SH-SY5Y (cell line): ENCODE results near the gene PWWP2B.
A peak's percentile ranks its signal among the peaks of the same experiment; 100 is the strongest.

ENCODE experiments used
- GATA2 ChIP-seq: IDR thresholded peaks from 2 replicates; pipeline ENCODE4 v1.6.1; 2011; ENCODE audit warnings: mild to moderate bottlenecking, low read depth, low read length
- GATA3 ChIP-seq: IDR thresholded peaks from 2 replicates; pipeline ENCODE4 v1.6.1; 2011; ENCODE audit warnings: low read depth, mild to moderate bottlenecking, low read length, moderate library complexity

Gene PWWP2B

DNA sequence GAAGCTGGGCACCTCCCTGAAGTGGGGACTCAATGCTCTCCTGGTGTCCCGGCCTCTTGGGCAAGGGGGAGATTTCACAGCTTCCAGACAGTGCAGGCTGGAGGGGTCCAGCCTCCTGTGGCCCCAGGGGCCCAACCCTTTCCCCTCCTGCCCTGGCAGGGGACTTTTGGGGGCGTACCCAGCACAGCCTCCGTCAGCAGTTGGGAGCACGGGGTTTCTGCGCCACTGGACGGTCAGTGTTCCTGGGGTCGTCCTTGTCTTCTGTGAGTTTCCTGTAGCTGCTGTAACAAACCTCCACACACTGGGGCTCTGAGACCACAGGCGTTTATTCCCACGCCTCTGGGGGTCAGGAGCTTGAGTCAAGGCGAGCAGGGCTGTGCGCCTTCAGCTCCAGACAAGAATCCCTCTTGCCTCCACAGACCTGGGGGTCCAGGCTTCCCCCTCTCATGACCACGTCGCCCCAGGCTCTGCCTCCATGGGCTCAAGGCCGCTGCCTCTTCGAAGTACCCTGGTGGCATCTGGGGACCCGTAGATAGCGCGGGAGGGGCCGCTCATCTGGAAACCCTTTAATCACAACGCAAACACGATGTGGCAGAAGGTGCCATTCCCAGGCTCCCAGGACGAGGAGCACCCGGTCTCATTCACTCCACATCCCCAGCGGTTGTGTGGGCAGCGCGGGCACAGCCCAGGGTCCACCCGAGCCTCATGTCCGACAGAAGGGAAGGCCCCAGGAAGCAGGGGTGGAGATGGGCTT, 14.0 kb downstream of the PWWP2B start:
- no peak for TF ChIP-seq GATA3
- TF ChIP-seq GATA2 = no peak

DNA sequence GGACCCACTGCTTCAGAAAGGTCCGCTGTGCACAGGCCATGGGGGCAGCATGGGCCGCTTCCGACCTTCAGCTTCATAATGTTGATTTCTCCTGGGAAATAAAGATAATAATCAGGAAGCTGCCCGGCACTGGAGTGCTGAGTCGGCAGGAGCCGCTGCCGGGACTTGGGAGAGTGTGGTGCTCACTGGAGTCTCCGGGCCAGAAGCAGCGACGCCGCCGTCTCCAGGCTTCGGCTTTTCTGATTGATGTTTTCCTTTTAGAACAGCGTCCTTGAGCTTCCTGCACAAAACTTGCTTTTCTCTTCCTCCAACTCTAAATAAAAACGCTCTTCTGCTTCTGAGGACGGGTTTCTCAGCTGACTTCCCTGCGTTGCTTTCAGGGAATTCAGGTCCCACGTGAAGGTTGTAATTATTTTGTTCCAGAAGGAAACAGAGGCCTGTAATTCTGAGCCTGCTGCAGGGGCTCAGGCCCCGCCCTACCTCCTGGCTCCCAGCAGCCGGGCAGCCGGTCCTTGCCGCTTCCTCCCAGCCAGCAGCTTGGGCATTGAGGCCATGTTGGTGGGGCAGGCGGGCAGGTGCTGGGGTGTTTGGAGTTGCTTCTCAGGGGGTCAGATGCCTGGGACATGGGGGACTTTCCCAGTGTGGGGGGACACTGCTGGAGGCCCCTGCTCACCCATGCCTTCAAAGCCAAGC, 14.7 kb downstream of the PWWP2B start:
- TF ChIP-seq GATA2 = peak; percentile 89
- TF ChIP-seq GATA3 = no peak

DNA sequence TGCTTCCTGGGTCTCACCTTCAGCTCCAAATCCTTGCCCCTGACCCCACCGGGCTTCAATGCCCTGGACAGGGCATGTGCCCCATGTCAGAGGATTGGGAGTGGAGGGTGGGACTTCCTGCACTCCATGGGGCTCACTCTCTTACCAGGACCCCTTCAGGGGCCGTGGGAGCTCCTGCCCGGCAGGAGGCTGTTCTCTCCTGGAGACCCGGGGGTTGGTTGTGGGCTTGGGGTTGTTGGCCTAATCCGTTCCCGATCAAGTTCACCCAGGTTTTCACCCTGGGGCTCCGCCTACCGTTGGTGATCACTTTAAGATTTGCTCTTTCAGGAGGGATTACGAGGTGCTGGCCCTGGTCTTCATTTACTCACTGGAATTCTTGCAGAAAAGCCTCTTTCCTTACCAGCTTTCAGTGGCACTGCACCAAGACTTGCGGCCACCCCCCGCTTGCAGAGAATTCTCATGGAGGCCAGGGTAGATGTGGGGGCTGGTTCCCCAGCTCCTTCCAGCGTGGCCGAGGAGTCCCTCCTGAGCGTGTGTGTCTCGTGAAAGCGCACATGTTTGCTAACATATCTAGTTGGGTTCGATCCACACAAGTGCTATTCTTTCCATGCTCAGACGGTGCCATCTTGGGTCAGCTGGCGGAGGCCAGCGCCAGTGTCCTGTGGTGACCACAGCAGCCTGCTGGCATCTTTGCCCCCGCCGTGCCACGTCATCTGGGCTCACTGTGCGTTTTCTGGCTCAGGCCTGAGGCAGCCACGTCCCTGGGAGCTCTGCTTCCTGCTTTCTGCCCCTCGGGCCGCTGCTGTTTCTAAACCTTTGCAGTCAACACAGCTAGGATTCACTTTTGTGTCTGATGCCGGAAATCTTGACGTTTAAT, 15.6 kb downstream of the PWWP2B start:
- TF ChIP-seq GATA2 (no peak), GATA3 (no peak)

DNA sequence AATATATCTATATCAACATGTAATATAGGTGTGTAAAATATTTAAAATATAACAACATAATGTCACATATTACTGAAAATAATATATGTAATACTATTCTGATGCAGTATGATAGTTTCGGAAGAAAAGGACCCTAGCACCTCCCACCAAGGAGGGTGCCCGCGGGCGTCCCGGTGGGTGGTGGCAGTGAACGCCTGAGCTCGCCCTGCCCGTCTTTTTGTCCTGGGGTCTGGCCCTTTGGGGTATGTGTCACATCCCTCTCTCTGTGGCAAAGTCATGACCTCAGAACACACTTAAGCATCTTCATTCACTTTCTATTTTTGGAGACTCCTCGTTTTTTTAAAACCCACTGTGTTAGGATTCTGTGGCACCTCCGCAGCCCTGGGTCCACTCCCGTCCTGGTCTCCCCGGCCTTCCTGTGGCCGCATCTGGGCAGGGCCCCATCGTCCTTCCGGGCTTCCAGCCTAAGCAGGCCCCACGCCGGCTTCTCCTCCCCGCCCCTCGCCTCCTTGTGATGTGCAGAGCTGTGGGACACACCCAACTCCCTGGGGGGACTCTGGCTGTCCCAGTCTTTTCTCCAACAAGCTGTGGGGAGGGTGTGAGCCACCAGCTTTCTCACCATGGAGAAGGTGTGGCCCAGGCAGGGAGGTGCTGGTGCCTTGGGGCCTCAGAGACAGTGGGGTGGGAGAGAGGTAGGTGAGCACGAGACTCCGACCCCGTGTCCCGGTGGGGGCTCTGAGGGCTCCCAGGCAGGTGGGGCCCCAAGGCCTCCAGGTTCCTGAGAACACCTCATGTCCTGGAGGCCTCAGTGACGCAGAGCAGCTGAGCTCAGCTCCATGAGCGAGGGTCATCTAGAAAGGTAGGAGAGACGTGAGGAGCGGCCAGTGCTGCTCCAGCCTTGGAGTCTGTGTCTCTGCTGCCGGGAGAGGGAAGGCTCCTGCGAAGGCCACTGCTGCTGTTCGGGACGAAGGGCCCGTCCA, 16.5 kb downstream of the PWWP2B start:
- no peak for TF ChIP-seq GATA2
- no peak for TF ChIP-seq GATA3

DNA sequence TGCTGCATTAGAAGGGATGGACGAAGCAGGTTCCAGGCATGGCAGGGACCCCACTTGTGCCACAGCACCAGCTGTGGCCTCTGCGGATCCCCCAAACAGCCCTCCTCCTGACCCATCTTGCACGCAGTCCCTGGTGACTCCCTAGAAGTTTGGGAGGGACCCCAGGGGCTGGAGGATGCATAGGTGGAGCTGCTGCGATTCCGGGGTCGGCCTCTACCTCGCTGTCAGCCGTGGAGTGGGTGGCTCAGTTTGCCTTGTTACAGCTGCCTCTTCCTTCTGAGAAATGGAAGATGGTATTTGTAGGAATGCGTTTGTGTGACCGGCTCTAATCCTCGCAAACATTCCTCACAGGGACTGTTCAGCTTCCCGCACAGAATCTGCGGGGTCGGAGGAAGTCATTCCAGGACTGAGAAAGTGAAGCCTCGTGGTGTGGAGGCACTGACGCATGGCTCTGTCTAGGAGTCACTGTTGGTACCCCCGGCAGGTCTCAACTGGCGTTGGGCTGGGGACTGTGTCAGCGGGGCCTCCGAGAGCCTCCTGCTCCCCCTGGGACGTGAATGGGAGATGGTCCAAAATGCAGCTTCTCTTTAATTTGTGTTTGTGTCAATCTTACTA, 17.5 kb downstream of the PWWP2B start:
- no peak for TF ChIP-seq GATA3
- no peak for TF ChIP-seq GATA2

DNA sequence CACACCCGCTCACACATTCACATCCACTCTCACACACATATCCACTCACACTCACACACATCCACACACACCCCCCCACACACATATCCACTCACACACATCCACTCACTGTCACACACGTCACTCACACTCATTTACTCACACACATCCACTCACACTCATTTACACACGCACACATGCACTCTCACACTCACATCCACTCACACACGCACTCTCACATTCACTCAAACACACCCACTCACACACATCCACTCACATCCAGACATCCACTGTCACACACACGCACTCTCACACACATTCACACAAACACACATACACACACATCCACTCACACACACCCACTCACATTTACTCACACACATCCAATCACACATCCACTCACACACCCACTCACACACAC, 18.3 kb downstream of the PWWP2B start:
- TF ChIP-seq GATA3 = no peak
- no peak for TF ChIP-seq GATA2

DNA sequence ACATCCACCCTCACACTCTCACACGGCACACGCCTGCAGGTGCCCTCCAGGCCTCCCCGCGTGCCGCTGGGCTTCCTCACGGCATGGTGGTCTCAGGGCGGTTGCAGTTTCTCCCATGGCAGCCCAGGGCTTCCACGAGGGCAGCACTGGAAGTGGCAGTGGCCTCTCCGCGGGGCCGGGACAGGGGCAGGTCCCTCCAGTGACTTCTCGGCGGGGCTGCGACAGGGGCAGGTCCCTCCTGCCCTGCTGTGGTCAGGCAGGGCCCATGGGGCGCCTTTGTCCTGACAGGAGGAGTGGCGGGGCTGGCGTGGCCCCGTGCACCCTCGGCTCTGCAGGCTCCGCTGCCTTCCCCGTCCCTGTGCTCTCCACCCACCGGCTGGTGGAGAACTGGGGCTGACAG, 19.0 kb downstream of the PWWP2B start:
- no peak for TF ChIP-seq GATA3
- no peak for TF ChIP-seq GATA2

DNA sequence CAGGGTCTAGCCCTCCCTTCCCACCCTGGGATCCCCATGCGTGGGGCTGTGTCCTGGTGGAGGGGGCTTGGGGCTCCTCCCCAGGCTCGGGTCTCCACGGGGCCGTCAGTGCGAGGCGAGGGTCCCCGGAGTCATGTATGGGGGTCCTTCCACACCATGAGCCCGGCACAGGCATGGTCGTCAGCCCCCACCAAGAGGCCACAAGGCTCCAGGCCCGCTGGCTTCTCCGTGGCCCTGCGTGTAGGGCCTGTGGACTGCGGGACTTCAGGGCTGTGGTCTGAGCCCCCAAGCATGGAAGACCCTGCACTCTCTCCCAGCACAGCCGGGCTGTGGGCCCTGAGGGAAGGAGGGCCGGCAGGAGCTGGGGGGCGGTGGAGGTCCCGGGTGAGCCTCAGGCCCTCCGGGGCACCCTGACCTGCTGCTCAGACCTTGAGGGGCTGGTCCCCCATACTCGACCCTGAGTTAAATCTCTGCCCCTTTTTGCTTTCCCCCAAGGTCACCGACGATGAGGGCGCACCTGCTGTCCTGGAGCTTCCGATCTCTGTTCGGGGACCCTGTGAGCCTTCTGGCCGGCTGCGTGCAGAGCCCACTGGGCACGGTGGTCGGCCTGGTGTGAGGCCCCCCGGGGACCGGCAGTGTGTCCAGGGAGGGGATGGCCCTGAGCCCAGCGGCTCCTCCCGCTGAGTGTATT, 19.7 kb downstream of the PWWP2B start:
- TF ChIP-seq GATA3 = no peak
- no peak for TF ChIP-seq GATA2

DNA sequence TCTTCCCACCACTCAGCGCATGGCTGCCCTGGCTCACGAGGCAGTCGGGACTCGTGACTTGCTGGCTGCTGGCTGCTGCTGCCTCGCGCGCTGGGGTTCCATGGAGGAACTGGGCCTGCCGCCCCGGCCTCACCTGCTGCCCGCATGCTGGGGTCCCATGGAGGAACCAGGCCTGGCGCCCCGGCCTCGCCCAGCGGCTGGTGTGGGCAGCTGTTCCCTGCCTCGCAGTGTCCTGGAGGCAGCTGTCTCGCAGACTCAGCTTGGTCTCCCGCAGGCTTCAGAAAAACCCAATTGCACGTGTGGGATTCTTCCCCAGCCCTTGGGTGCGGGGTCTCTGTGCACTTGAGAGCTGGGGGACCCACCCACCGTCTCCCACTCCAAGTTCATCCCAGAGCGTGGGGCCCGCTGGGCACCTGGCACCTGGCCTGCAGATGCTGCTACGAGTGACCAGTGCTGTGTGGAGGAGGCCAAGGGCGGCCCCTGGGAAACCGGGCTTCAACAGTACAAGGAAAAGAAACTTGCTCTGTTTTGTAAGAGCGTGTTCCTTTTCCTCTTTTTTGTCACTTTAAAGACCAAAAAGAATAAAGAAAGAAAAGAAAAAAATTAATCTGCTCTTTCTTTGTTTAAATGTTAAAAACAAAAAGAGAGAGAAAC, 20.4 kb downstream of the PWWP2B start:
- TF ChIP-seq GATA2 (no peak), GATA3 (no peak)

DNA sequence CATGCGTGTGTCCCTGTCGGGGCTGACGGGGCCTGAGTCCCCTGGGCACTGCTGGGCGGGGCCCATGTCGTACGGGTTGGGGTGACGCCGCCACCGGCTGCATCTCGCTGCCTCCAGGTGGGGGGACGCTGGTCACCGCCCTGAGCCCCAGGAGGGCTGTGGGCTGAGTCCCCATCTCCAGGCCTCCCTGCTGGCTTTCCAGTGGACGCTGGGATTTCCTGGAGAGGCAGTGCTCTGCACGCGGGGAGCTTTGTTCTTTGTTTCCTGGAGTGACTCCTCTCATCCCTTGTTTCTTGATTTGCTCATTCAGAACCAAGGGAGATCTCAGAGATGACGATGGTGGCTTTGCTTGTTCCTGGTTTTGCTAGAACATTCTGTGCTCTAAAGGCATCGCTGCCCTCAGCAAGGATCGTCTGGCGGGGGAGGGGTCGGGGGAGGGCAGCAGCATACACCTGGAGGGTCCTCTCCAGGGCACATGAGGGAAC, 21.0 kb downstream of the PWWP2B start:
- no peak for TF ChIP-seq GATA3
- no peak for TF ChIP-seq GATA2

DNA sequence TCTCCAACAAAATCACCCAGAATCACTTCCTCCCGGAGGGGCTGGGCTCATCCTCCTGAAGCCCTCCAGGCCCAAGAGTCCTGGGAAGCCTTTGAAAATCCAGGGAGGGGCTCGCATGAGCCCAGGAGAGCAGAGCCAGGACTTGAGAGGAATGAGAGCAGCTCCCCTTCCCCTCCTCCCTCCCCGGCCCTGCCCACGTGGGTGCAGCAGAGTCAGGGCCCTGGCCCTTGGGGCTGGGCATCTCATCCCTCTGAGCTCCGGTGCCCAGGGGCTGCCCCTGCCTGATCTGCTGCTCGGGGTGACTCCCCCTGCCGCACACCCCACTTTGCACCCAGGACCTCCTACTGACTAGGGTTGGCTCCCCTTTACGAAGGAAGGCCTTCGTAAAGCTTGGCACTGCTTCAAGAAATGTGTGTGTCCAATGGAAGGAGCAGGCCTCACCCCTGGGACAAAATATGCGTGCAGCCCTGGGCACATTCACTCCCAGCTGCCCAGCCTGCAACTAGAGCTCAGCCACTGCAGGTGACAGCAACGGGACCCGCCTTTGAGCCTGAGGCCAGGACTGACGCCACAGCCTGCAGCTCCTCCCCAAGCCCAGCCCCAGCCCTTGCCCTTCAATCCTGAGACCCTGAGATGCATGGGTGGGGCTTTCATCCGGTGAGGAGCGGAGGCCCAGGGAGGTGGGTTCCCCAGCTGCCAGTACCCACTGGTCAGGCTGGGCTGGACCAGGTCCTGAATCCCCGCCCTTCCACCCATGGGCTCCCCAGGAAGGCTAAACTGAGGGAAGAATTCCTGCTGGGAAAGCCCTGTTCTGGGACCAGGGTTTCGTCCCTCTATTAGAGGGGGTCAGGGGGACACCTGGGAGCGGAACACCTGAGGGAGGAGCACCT, 21.8 kb downstream of the PWWP2B start:
- no peak for TF ChIP-seq GATA2
- no peak for TF ChIP-seq GATA3
